HUDEP-2 (cell line): ENCODE measurements around the gene MBOAT7.
A peak's percentile ranks its signal among the peaks of the same experiment; 100 is the strongest.
"Not testable (repeated sequence)": the region's sequence is repeated elsewhere in the genome, so short reads cannot be mapped to it uniquely, and the experiment has no call there.

ENCODE experiments used
- DNase-seq, 76 experiments: peaks; one replicate each; lab custom pipeline; 2025; ENCODE audit not compliant: unreplicated experiment in 76 of 76; lab: John Stamatoyannopoulos, UW

MBOAT7 gene

GRCh38 chr19:54189735-54190502, 539 bp upstream of the MBOAT7 start:
- DNase-seq, result peak; percentile 99 to 100 (median 100)

DNA sequence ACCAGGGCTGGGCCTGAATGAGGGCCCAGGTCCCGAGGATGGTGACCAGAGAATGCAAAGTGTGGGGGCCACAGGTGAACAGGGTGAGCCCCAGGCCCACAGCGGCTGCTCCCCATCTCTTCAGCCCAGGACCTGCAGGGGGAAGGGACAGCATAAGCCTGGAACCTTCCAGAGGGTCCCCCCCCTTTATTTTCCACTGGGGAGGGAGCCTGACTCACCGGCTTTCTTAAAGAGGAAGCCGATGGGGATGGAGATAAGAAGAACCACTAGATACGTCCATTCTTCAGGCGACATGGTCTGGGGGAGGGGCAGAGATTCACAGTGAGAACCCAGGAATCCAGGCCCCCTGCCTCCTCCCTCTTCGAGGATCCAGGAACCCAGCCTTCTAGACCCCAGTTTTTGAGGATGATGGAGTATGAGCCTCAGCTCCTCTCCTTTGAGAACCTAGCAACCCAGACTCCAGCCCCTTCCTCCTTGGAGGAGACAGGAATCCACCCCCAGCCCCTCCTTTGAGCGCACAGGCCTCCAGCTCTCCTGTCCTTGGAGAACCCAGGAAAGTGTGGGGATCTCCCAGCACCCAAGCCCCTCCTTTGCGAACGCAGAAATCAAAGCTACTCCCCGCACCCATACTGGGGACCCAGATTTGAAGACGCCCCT, 1.0 kb downstream of the MBOAT7 start:
- peak in 68 of 76 experiments; percentile 16 to 91 (median 67) for DNase-seq

- DNase-seq, result peak in 35 of 76 experiments; percentile 13 to 69 (median 34)
These were observed 2.4 kb downstream of the MBOAT7 start for GRCh38 chr19:54186934-54187381.

- DNase-seq, result no peak
These were observed 3.0 kb downstream of the MBOAT7 start for GRCh38 chr19:54186351-54186750.

- no peak for DNase-seq
These were observed 5.9 kb downstream of the MBOAT7 start for GRCh38 chr19:54183431-54183830.

DNA sequence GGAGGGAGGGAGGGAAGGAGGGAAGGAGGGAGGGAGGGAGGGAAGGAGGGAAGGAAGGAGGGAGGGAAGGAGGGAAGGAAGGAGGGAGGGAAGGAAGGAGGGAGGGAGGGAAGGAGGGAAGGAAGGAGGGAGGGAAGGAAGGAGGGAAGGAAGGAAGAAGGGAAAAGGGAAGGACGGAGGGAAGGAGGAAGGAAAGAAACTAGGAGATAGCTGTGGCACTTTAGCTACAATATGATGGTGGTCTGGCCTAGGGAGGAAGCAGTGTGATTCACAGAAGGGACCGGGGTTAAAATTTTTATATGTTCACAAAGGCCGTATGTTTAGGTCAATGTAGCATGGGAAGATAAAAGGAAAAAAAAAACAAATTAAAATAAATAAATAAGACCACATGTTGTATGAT, 7.5 kb downstream of the MBOAT7 start:
- DNase-seq, result not testable (repeated sequence)

DNA sequence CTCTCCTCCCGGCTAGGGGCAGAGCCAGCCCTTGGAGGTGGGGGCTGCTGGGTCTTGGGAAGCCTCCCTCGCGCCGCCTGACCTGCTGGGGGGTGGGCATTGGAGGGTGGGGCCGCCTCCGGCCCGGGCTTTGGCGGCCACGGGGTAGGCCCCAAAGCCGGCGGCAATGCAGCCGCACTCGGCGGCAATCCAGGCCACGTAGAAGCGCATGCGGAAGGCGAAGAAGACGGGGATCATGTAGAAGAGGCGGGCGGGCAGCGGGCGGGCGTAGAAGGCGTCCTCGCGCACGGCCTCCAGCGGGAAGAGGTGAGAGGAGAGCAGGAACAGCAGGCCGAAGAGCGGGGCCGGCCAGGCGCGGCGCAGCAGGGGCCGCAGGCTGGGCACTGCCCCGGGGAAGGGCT, 8.7 kb downstream of the MBOAT7 start:
- DNase-seq, result no peak

DNA sequence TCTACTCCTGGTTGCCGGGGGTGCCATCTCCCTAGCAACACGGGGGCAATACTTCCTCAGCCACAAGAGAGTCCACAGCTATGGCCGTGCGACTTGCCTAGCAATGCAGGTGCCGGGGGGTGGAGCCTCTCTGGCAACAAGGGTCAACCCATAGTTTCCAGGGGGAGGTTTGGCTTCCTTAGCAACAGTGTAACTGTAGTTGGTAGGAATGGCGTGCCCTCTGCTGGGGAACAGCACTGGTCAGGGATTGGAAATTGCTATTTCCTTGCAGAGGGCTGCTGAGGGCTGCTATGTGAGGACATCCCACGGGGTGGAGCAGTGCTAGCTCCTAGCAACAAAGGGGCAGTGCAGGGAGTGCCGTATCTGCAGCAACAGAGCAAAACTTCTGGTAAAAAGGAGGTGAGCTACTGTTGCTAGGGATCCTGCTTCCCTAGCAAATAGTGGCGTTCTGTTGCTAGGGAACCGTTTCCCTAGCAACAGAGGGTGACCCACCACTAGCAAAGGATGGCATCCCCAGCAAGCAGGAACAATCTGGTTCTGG, 9.4 kb downstream of the MBOAT7 start:
- DNase-seq, result peak in 39 of 76 experiments; percentile 14 to 69 (median 34)

DNA sequence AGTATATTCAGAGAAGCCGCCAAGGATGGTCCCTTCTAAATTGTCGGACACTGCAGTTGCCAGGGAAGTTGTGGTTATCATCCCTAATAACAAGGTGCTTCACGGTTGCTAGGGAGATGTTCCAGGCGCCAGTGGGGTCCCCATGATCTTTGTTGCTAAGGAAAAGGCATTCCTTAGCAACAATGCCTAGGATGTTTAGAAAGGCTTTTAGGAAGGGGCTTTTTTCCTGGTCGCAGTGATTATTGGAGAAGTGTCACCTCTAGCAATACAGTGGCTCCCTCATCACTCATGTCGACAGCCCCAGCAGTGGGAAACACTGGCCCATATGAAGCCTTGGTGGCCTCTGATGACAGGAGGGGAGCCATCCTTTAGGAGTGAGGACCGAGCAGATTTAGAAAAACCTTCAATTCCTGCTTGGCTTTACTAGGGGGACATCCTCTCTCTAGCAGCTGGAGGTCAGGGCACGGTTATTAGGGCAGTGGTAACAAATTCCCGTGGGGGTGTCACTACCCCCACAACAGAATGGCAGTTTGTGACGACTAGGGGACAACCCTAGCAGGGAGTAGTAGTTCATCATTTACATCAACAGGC, 10.0 kb downstream of the MBOAT7 start:
- no peak for DNase-seq

GRCh38 chr19:54178581-54179261, 10.7 kb downstream of the MBOAT7 start:
- peak in 23 of 76 experiments; percentile 14 to 47 (median 24) for DNase-seq

- DNase-seq, result no peak
These were observed 15.2 kb downstream of the MBOAT7 start for GRCh38 chr19:54173951-54174834.

DNA sequence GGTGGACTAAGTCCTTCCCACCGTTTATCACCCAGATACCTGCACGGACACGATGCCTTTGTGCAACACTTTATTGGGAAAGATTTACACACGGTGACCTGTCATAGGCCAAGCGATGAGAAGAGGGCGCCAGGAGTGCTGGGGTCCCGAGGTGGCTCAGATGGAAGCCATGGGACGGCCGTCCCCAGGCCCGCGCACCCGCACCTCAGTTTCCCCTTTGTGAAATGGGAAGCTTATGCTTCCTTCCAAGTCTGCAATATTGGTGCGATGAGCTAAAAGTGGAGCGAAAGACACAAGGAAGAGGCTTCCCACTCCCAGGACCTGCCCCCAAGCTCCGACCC, 16.1 kb downstream of the MBOAT7 start:
- DNase-seq, result no peak

GRCh38 chr19:54172471-54173358, 16.7 kb downstream of the MBOAT7 start, which contains the start of gene TMC4:
TMC4 (minus strand) TSS chr19:54173160; CDS start chr19:54173117, 43 bp downstream.
- DNase-seq, result no peak

GRCh38 chr19:54171736-54172431, 17.5 kb downstream of the MBOAT7 start:
- not testable (repeated sequence) for DNase-seq

GRCh38 chr19:54169149-54169740, 20.1 kb downstream of the MBOAT7 start:
- no peak for DNase-seq

GRCh38 chr19:54168174-54168917, 21.0 kb downstream of the MBOAT7 start:
- peak in 73 of 76 experiments; percentile 28 to 96 (median 84) for DNase-seq

GRCh38 chr19:54165222-54165621, 24.2 kb downstream of the MBOAT7 start:
- no peak for DNase-seq
